HCT116 (cell line): ENCODE data around the gene AUTS2. TPM values are rescaled to one million over a fixed set of nuclear protein-coding genes. Genes with fewer than 3 reads are reported as not detected.

ENCODE experiments used
- ATAC-seq: fragments of 200-7000 bp; cut with Tn5 transposase; 2 replicates; pipeline ENCODE4 v1.9.1; 2020; ENCODE audit warnings: mild to moderate bottlenecking, moderate library complexity
- BruUV-seq: library from RNA; stranded (reverse); fragments of 400-500 nt; replicated peaks from 2 replicates; lab custom pipeline; 2021; lab: Mats Ljungman, UMichigan
- CTCF ChIA-PET: fragments of 300-600 bp; sonication (Branson Sonifier 250); formaldehyde crosslinking; loops from one replicate; lab custom pipeline; 2021; ENCODE audit warnings: antibody characterized with exemption; lab: Charles Lee
- POLR2A ChIA-PET: fragments of 300-600, 350-600 bp; sonication (Branson Sonifier 250); formaldehyde crosslinking; loops from one replicate; lab custom pipeline; 2021; ENCODE audit warnings: antibody characterized with exemption; lab: Charles Lee
- RAD21 ChIA-PET, 2 experiments: fragments of 300-600 bp; sonication (Branson Sonifier 250); formaldehyde crosslinking; loops; one replicate each; lab custom pipeline; 2023; ENCODE audit warnings: low total read pairs in 2 of 2; ENCODE audit not compliant: uncharacterized antibody in 2 of 2, unreplicated experiment in 2 of 2, low non-redundant PET in 1 of 2; lab: Charles Lee
- DNase-seq: peaks from one replicate; pipeline ENCODE4 v3.0.0-alpha.2; 2010; ENCODE audit warnings: low read depth, low spot score
- H2AFZ ChIP-seq: fragments of 200-600 bp; shearing (Covaris generic), sonication (generic); 2 replicates; pipeline ENCODE4 v1.6.1; 2017; ENCODE audit warnings: low read depth, mixed run types, mixed read lengths, antibody characterized with exemption, low read length; ENCODE audit not compliant: poor library complexity, severe bottlenecking
- H3K27ac ChIP-seq: 2 replicates; pipeline ENCODE4 v1.5.1; 2012; ENCODE audit warnings: low read depth, low read length
- H3K27me3 ChIP-seq: fragments of 200-600 bp; sonication (generic); 2 replicates; pipeline ENCODE4 v1.6.1; 2016; ENCODE audit warnings: mixed run types, low read length, mixed read lengths; ENCODE audit not compliant: insufficient read depth
- H3K36me3 ChIP-seq, 2 experiments: fragments of 200-500 bp in 1 of 2; fragments of 200-600 bp in 1 of 2; sonication (Bioruptor generic) in 1 of 2; sonication (generic) in 1 of 2; 2 replicates each; pipeline versions ENCODE4 v1.5.1 to v1.6.1; 2014 to 2016; ENCODE audit warnings: low read length in 2 of 2, inconsistent platforms in 1 of 2, mixed read lengths in 1 of 2, mixed run types in 1 of 2; ENCODE audit not compliant: insufficient read depth in 2 of 2, control insufficient read depth in 1 of 2
- H3K4me1 ChIP-seq, 2 experiments: fragments of 200-600 bp in 1 of 2; sonication (generic) in 1 of 2; 2 replicates each; pipeline versions ENCODE4 v1.5.1 to v1.6.1; 2012 to 2017; ENCODE audit warnings: low read length in 2 of 2, inconsistent platforms in 1 of 2, mild to moderate bottlenecking in 1 of 2, mixed read lengths in 1 of 2, mixed run types in 1 of 2, moderate library complexity in 1 of 2; ENCODE audit not compliant: insufficient read depth in 2 of 2, control insufficient read depth in 1 of 2
- H3K4me2 ChIP-seq: fragments of 200-600 bp; sonication (generic); 2 replicates; pipeline ENCODE4 v1.6.1; 2017; ENCODE audit warnings: mixed run types, low read length, mixed read lengths
- H3K4me3 ChIP-seq, 2 experiments: fragments of 200-600 bp in 1 of 2; sonication (generic) in 1 of 2; replicated peaks in 1 of 2; 2 replicates each; pipeline ENCODE4 v1.5.1; 2011 to 2016; ENCODE audit warnings: low read length in 2 of 2, control low read depth in 1 of 2, low read depth in 1 of 2, mild to moderate bottlenecking in 1 of 2, mixed read lengths in 1 of 2, mixed run types in 1 of 2
- H3K79me2 ChIP-seq: fragments of 200-600 bp; sonication (generic); 2 replicates; pipeline ENCODE4 v1.6.1; 2017; ENCODE audit warnings: mild to moderate bottlenecking, mixed run types, low read length, moderate library complexity, mixed read lengths; ENCODE audit not compliant: insufficient read depth
- H3K9ac ChIP-seq: fragments of 200-600 bp; sonication (generic); 2 replicates; pipeline ENCODE4 v1.6.1; 2016; ENCODE audit warnings: low read length, mixed read lengths
- H3K9me2 ChIP-seq: fragments of 200-600 bp; sonication (generic), shearing (Covaris generic); 2 replicates; pipeline ENCODE4 v1.6.1; 2017; ENCODE audit warnings: mixed run types, mild to moderate bottlenecking, moderate library complexity; ENCODE audit not compliant: insufficient read depth
- H3K9me3 ChIP-seq, 2 experiments: fragments of 200-500 bp in 1 of 2; fragments of 200-600 bp in 1 of 2; sonication (Bioruptor generic) in 1 of 2; sonication (generic) in 1 of 2; 2 replicates each; pipeline ENCODE4 v1.6.1; 2014 to 2017; ENCODE audit warnings: low read length in 2 of 2, mixed read lengths in 2 of 2, inconsistent platforms in 1 of 2, low read depth in 1 of 2, mild to moderate bottlenecking in 1 of 2, mixed run types in 1 of 2, moderate library complexity in 1 of 2; ENCODE audit not compliant: control insufficient read depth in 1 of 2, insufficient read depth in 1 of 2
- H4K20me1 ChIP-seq: fragments of 200-600 bp; sonication (generic), shearing (Covaris generic); 2 replicates; pipeline ENCODE4 v1.6.1; 2017; ENCODE audit warnings: mixed run types, mild to moderate bottlenecking, moderate library complexity; ENCODE audit not compliant: insufficient read depth
- ATF3 ChIP-seq: IDR thresholded peaks from 2 replicates; pipeline ENCODE4 v1.6.1; 2012
- CBX3 ChIP-seq: IDR thresholded peaks from 2 replicates; pipeline ENCODE4 v1.6.1; 2012; ENCODE audit warnings: low read depth
- CTCF ChIP-seq, 3 experiments: fragments of 200-600 bp in 1 of 3; sonication (generic) in 1 of 3; IDR thresholded peaks in 2 of 3; conservative IDR thresholded peaks in 1 of 3; 2 replicates each; pipeline ENCODE4 v1.5.1; 2012 to 2017; ENCODE audit warnings: low read depth in 2 of 3, low read length in 2 of 3, antibody characterized with exemption in 1 of 3, borderline replicate concordance in 1 of 3, control low read depth in 1 of 3, mild to moderate bottlenecking in 1 of 3, mixed read lengths in 1 of 3, mixed run types in 1 of 3, moderate library complexity in 1 of 3; ENCODE audit not compliant: insufficient read depth in 1 of 3
- EGR1 ChIP-seq: IDR thresholded peaks from 2 replicates; pipeline ENCODE4 v1.6.1; 2012; ENCODE audit warnings: low read depth
- ELF1 ChIP-seq: IDR thresholded peaks from 2 replicates; pipeline ENCODE4 v1.6.1; 2012; ENCODE audit warnings: low read depth, borderline replicate concordance
- EZH2 ChIP-seq: fragments of 200-600 bp; sonication (generic); IDR thresholded peaks from 2 replicates; pipeline ENCODE4 v1.6.1; 2017; ENCODE audit warnings: antibody characterized with exemption, mixed run types
- EZH2phosphoT487 ChIP-seq: fragments of 200-600 bp; IDR thresholded peaks from 2 replicates; pipeline ENCODE4 v1.6.1; 2018; ENCODE audit warnings: antibody characterized with exemption, borderline replicate concordance
- FOSL1 ChIP-seq: IDR thresholded peaks from 2 replicates; pipeline ENCODE4 v1.6.1; 2012; ENCODE audit warnings: low read depth
- JUND ChIP-seq: IDR thresholded peaks from 2 replicates; pipeline ENCODE4 v1.6.1; 2012
- POLR2A ChIP-seq: IDR thresholded peaks from 2 replicates; pipeline ENCODE4 v1.7.0; 2011; ENCODE audit warnings: borderline replicate concordance; ENCODE audit not compliant: insufficient read depth, insufficient read length; ENCODE audit errors: extremely low read depth
- POLR2AphosphoS5 ChIP-seq: IDR thresholded peaks from 2 replicates; pipeline ENCODE4 v1.6.1; 2011; ENCODE audit warnings: mild to moderate bottlenecking, low read depth, low read length, moderate library complexity
- REST ChIP-seq: IDR thresholded peaks from 2 replicates; pipeline ENCODE4 v1.6.1; 2012; ENCODE audit warnings: low read depth
- SIN3A ChIP-seq: IDR thresholded peaks from 2 replicates; pipeline ENCODE4 v1.6.1; 2012; ENCODE audit warnings: low read depth
- SP1 ChIP-seq: IDR thresholded peaks from 2 replicates; pipeline ENCODE4 v1.6.1; 2012; ENCODE audit warnings: low read depth
- TCF7L2 ChIP-seq: IDR thresholded peaks from 2 replicates; pipeline ENCODE4 v1.7.0; 2011; ENCODE audit warnings: borderline replicate concordance, inconsistent platforms; ENCODE audit not compliant: insufficient read depth, insufficient read length; ENCODE audit errors: extremely low read depth
- YY1 ChIP-seq: IDR thresholded peaks from 2 replicates; pipeline ENCODE4 v1.6.1; 2011; ENCODE audit warnings: low read length, low read depth, moderate library complexity, mild to moderate bottlenecking; ENCODE audit not compliant: insufficient replicate concordance; ENCODE audit errors: extremely low read depth
- ZBTB33 ChIP-seq: IDR thresholded peaks from 2 replicates; pipeline ENCODE4 v1.6.1; 2011; ENCODE audit warnings: mild to moderate bottlenecking, low read length, moderate library complexity; ENCODE audit not compliant: insufficient replicate concordance; ENCODE audit errors: extremely low read depth
- ZFX ChIP-seq: fragments of 450-650 bp; IDR thresholded peaks from 2 replicates; pipeline ENCODE4 v1.6.1; 2017
- ZNF274 ChIP-seq: fragments of 200-500 bp; sonication (Bioruptor generic); IDR thresholded peaks from 2 replicates; pipeline ENCODE4 v1.6.1; 2014; ENCODE audit warnings: mild to moderate bottlenecking, low read depth, low read length, inconsistent platforms
- intact Hi-C: fragments of 100-400 bp; cut with micrococcal nuclease; formaldehyde crosslinking; loops from 2 replicates; pipeline ENCODE4 v1.10.0; 2022
- total RNA-seq: library from RNA; stranded (reverse); gene quantifications from one replicate; pipeline ENCODE4 v1.2.1, GENCODE V29; 2021; ENCODE audit not compliant: unreplicated experiment

The AUTS2 gene
- total RNA-seq, 1 experiment from 2014 or later: 0.93 TPM

GRCh38 chr7:69963393-69963792 lies 365.1 kb downstream of the AUTS2 start:
- ATAC-seq: no peak
- H3K4me1 ChIP-seq: no peaks in the 10 kb centered on the region
- H3K9ac ChIP-seq: no peak overlapping the region
- intact Hi-C loops: no loop called here
- ChIA-PET CTCF (no interaction called here), POLR2A (no interaction called here), RAD21 (no interaction called here)
- DNase-seq: no peak
- H2AFZ ChIP-seq: no peak overlapping the region
- no peak overlapping the region for H3K27ac ChIP-seq
- H3K9me3 ChIP-seq: peaks cover 15 to 28% of the 10 kb centered on the region in 2 experiments; a peak in 2 of 4 replicates
- no peak overlapping the region for H3K4me3 ChIP-seq
- TF ChIP-seq POLR2A (no peak), POLR2AphosphoS5 (no peak), EGR1 (no peak), CTCF (IDR thresholded peaks at IDR 0.05 in 2 of 3, conservative IDR thresholded peaks at IDR 0.05 in 1 of 3; ENCODE audit: borderline replicate concordance in 1 of 3, insufficient read depth in 1 of 3, low read depth in 2 of 3, low read length in 2 of 3) (no peak), FOSL1 (no peak), ZBTB33 (no peak), REST (no peak), ZFX (no peak), SP1 (no peak), EZH2 (no peak), YY1 (no peak), EZH2phosphoT487 (no peak), ATF3 (no peak), ZNF274 (no peak), SIN3A (no peak), ELF1 (no peak), CBX3 (no peak), TCF7L2 (no peak), JUND (no peak)
- H3K4me2 ChIP-seq: no peak overlapping the region
- H3K9me2 ChIP-seq: no peaks in the 10 kb centered on the region
- no peaks in the 10 kb centered on the region for H3K36me3 ChIP-seq
- no TSS peak for BruUV-seq
- no peaks in the 10 kb centered on the region for H3K27me3 ChIP-seq
- H3K79me2 ChIP-seq: no peaks in the 10 kb centered on the region
- H4K20me1 ChIP-seq: no peaks in the 10 kb centered on the region
